ENCODE data around the gene ARHGAP15.

The ARHGAP15 gene

GRCh38 chr2:143649226-143649740 lies 520.1 kb downstream of the ARHGAP15 start:
- DNase-seq (ENCODE audit: low read depth, low spot score), result no peak
- no peaks in the 10 kb centered on the region for H3K27me3 ChIP-seq (ENCODE audit: insufficient read depth, insufficient read length)
- no peak overlapping the region for H3K9ac ChIP-seq (ENCODE audit: insufficient read length, low read depth)
- H3K36me3 ChIP-seq (ENCODE audit: insufficient read depth, insufficient read length, low read length), result no peaks in the 10 kb centered on the region
- H3K9me3 ChIP-seq (ENCODE audit: insufficient read depth, low read length), result peaks cover 15% of the 10 kb centered on the region; the same call in 1 of the 2 replicates
- no peak overlapping the region for H3K4me3 ChIP-seq (ENCODE audit: insufficient read length, low read depth)
- no peak for TF ChIP-seq YY1 (IDR thresholded peaks at IDR 0.05; ENCODE audit: insufficient read depth, insufficient read length)
- TF ChIP-seq SUZ12 (IDR thresholded peaks at IDR 0.05; ENCODE audit: extremely low read depth, insufficient read depth, insufficient read length), result no peak
- no peak for TF ChIP-seq ZNF274 (IDR thresholded peaks at IDR 0.05; ENCODE audit: low read depth, low read length)
- no peaks in the 10 kb centered on the region for H3K4me1 ChIP-seq (ENCODE audit: insufficient read depth, insufficient read length)

- no peaks in the 10 kb centered on the region for H3K27me3 ChIP-seq (ENCODE audit: insufficient read depth, insufficient read length)
- no peak overlapping the region for H3K4me3 ChIP-seq (ENCODE audit: insufficient read length, low read depth)
- H3K36me3 ChIP-seq (ENCODE audit: insufficient read depth, insufficient read length, low read length), result no peaks in the 10 kb centered on the region
- H3K4me1 ChIP-seq (ENCODE audit: insufficient read depth, insufficient read length), result no peaks in the 10 kb centered on the region
- TF ChIP-seq ZNF274 (IDR thresholded peaks at IDR 0.05; ENCODE audit: low read depth, low read length) (no peak), YY1 (IDR thresholded peaks at IDR 0.05; ENCODE audit: insufficient read depth, insufficient read length) (no peak), SUZ12 (IDR thresholded peaks at IDR 0.05; ENCODE audit: extremely low read depth, insufficient read depth, insufficient read length) (no peak)
- no peak overlapping the region for H3K9ac ChIP-seq (ENCODE audit: insufficient read length, low read depth)
- peaks cover 15% of the 10 kb centered on the region; the same call in 1 of the 2 replicates for H3K9me3 ChIP-seq (ENCODE audit: insufficient read depth, low read length)
- no peak for DNase-seq (ENCODE audit: low read depth, low spot score)
These were observed 523.5 kb downstream of the ARHGAP15 start for GRCh38 chr2:143652692-143653091.

GRCh38 chr2:143668234-143668633 lies 539.0 kb downstream of the ARHGAP15 start:
- Histone ChIP-seq H3K4me1 (ENCODE audit: insufficient read depth, insufficient read length) (no peaks in the 10 kb centered on the region), H3K4me3 (ENCODE audit: insufficient read length, low read depth) (no peak overlapping the region), H3K27me3 (ENCODE audit: insufficient read depth, insufficient read length) (no peaks in the 10 kb centered on the region), H3K9ac (ENCODE audit: insufficient read length, low read depth) (no peak overlapping the region), H3K36me3 (ENCODE audit: insufficient read depth, insufficient read length, low read length) (no peaks in the 10 kb centered on the region), H3K9me3 (ENCODE audit: insufficient read depth, low read length) (no peaks in the 10 kb centered on the region)
- TF ChIP-seq ZNF274 (IDR thresholded peaks at IDR 0.05; ENCODE audit: low read depth, low read length), result no peak
- no peak for TF ChIP-seq YY1 (IDR thresholded peaks at IDR 0.05; ENCODE audit: insufficient read depth, insufficient read length)
- TF ChIP-seq SUZ12 (IDR thresholded peaks at IDR 0.05; ENCODE audit: extremely low read depth, insufficient read depth, insufficient read length), result no peak
- peak; percentile 25 for DNase-seq (ENCODE audit: low read depth, low spot score)

- no peak overlapping the region for H3K4me3 ChIP-seq (ENCODE audit: insufficient read length, low read depth)
- no peak overlapping the region for H3K9ac ChIP-seq (ENCODE audit: insufficient read length, low read depth)
- no peaks in the 10 kb centered on the region for H3K36me3 ChIP-seq (ENCODE audit: insufficient read depth, insufficient read length, low read length)
- TF ChIP-seq ZNF274 (IDR thresholded peaks at IDR 0.05; ENCODE audit: low read depth, low read length), result no peak
- TF ChIP-seq YY1 (IDR thresholded peaks at IDR 0.05; ENCODE audit: insufficient read depth, insufficient read length), result no peak
- TF ChIP-seq SUZ12 (IDR thresholded peaks at IDR 0.05; ENCODE audit: extremely low read depth, insufficient read depth, insufficient read length), result no peak
- no peak for DNase-seq (ENCODE audit: low read depth, low spot score)
- no peaks in the 10 kb centered on the region for H3K4me1 ChIP-seq (ENCODE audit: insufficient read depth, insufficient read length)
- H3K9me3 ChIP-seq (ENCODE audit: insufficient read depth, low read length), result no peaks in the 10 kb centered on the region
- H3K27me3 ChIP-seq (ENCODE audit: insufficient read depth, insufficient read length), result no peaks in the 10 kb centered on the region
These were observed 544.8 kb downstream of the ARHGAP15 start for GRCh38 chr2:143674051-143674450.

GRCh38 chr2:143675021-143675420 lies 545.8 kb downstream of the ARHGAP15 start:
- no peak overlapping the region for H3K4me3 ChIP-seq (ENCODE audit: insufficient read length, low read depth)
- DNase-seq (ENCODE audit: low read depth, low spot score), result no peak
- H3K36me3 ChIP-seq (ENCODE audit: insufficient read depth, insufficient read length, low read length), result no peaks in the 10 kb centered on the region
- H3K9ac ChIP-seq (ENCODE audit: insufficient read length, low read depth), result no peak overlapping the region
- no peaks in the 10 kb centered on the region for H3K9me3 ChIP-seq (ENCODE audit: insufficient read depth, low read length)
- no peaks in the 10 kb centered on the region for H3K27me3 ChIP-seq (ENCODE audit: insufficient read depth, insufficient read length)
- no peak for TF ChIP-seq YY1 (IDR thresholded peaks at IDR 0.05; ENCODE audit: insufficient read depth, insufficient read length)
- no peak for TF ChIP-seq SUZ12 (IDR thresholded peaks at IDR 0.05; ENCODE audit: extremely low read depth, insufficient read depth, insufficient read length)
- no peak for TF ChIP-seq ZNF274 (IDR thresholded peaks at IDR 0.05; ENCODE audit: low read depth, low read length)
- H3K4me1 ChIP-seq (ENCODE audit: insufficient read depth, insufficient read length), result no peaks in the 10 kb centered on the region

GRCh38 chr2:143679617-143680016 lies 550.4 kb downstream of the ARHGAP15 start:
- Histone ChIP-seq H3K4me3 (ENCODE audit: insufficient read length, low read depth) (no peak overlapping the region), H3K4me1 (ENCODE audit: insufficient read depth, insufficient read length) (no peaks in the 10 kb centered on the region), H3K36me3 (ENCODE audit: insufficient read depth, insufficient read length, low read length) (no peaks in the 10 kb centered on the region), H3K27me3 (ENCODE audit: insufficient read depth, insufficient read length) (no peaks in the 10 kb centered on the region), H3K9me3 (ENCODE audit: insufficient read depth, low read length) (no peaks in the 10 kb centered on the region), H3K9ac (ENCODE audit: insufficient read length, low read depth) (no peak overlapping the region)
- TF ChIP-seq YY1 (IDR thresholded peaks at IDR 0.05; ENCODE audit: insufficient read depth, insufficient read length) (no peak), SUZ12 (IDR thresholded peaks at IDR 0.05; ENCODE audit: extremely low read depth, insufficient read depth, insufficient read length) (no peak), ZNF274 (IDR thresholded peaks at IDR 0.05; ENCODE audit: low read depth, low read length) (no peak)
- no peak for DNase-seq (ENCODE audit: low read depth, low spot score)

- Histone ChIP-seq H3K9me3 (ENCODE audit: insufficient read depth, low read length) (no peaks in the 10 kb centered on the region), H3K9ac (ENCODE audit: insufficient read length, low read depth) (no peak overlapping the region), H3K4me3 (ENCODE audit: insufficient read length, low read depth) (no peak overlapping the region), H3K27me3 (ENCODE audit: insufficient read depth, insufficient read length) (no peaks in the 10 kb centered on the region), H3K36me3 (ENCODE audit: insufficient read depth, insufficient read length, low read length) (no peaks in the 10 kb centered on the region), H3K4me1 (ENCODE audit: insufficient read depth, insufficient read length) (no peaks in the 10 kb centered on the region)
- DNase-seq (ENCODE audit: low read depth, low spot score), result no peak
- TF ChIP-seq SUZ12 (IDR thresholded peaks at IDR 0.05; ENCODE audit: extremely low read depth, insufficient read depth, insufficient read length) (no peak), ZNF274 (IDR thresholded peaks at IDR 0.05; ENCODE audit: low read depth, low read length) (no peak), YY1 (IDR thresholded peaks at IDR 0.05; ENCODE audit: insufficient read depth, insufficient read length) (no peak)
These were observed 551.7 kb downstream of the ARHGAP15 start for GRCh38 chr2:143680885-143681405.

Measured in NT2/D1 (cell line).